Eye (tissue), 1 donor: ENCODE results near the gene ZCCHC4.

ENCODE experiments used
- DNase-seq: peaks from one replicate; pipeline ENCODE4 v3.0.0-alpha.2; 2015

ZCCHC4 gene

DNA sequence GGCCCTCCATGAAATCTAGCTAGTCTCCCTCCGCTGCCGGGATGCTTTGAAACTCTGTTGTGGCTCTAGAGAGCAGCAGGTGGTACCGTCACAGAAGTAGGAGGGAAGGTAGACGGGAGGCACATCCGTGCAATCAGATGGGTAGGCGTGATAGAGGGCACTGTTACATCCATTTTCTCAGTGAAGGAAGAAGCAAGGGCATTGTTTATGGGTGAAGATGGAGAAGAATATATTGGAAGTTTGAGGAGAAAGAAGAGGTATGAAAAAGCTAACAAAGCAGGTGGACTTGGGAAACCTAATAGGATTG, 65.8 kb downstream of the ZCCHC4 start:
- DNase-seq, result no peak

DNA sequence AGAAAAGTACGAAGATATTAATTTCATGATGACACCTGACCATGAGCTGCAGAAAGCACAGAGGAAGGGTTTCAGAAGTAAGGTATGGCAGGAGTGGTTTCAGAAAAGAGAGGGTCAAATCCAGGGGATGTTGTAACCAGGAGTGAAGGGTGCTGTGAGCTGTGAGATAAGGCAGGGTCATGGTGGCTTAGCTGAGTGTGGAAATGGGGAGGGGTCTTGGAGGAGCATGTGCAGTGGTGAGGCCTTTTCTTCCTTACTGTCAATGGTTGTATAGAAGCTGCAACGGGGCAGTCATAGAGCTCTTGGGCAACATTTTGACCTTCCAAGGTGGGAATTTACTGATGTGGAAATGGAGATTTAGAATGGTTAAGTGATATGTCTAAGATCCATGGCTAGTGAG, 67.0 kb downstream of the ZCCHC4 start:
- no peak for DNase-seq

DNA sequence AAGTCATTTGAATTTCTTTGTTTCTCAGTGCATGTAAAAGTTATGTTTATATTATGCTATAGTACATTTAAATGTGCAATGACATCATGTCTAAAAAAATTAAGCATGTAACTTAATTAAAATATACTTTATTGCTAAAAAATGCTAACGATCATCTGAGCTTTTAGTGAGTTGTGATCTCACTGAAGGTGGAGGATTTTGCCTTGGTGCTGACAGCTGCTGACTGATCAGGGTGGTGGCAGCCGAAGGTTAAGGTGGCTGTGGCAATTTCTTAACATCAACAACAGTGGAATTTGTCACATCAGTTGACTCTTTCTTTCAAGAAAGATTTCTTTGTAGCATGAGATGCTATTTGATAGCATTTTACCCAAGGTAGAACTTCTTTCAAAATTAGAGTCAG, 71.1 kb downstream of the ZCCHC4 start:
- no peak for DNase-seq

DNA sequence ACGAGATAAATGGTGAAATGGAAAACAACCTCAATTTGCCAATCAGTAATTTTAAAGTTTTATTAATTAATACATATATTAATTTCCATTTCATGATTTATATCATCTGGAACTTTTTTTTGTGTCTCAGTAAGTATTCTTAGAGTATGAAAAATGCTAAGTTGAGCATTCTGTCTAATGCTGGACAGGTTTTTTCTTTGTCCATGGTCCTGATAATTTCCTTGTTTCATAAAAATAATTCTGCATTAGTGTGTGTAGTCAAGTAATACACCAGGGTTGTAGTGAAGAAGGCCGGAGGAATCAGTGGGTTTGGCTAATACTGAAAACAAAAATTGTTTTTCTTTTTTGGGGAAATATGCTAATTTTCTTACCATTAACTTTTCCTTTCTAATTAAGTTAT, 74.4 kb downstream of the ZCCHC4 start:
- no peak for DNase-seq

DNA sequence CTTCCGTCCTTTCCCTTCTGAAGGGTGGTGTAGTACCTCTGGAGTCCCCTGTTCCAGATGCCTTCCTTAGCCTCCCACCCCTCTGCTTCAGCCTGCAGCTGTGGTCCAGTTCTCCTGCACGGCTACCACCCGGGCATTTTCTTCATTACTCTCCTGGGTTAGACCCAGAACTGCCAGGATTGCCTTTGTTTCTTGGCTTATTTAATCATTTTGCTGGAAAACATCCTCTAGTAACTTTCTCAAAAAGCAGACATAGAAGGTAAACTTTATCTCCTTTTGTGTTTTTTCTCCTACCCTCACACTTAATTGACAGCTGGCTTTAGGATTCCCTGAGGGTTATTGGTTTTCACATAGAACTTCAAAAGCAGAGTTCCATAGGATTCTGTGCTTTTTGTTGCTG, 84.7 kb downstream of the ZCCHC4 start:
- no peak for DNase-seq

DNA sequence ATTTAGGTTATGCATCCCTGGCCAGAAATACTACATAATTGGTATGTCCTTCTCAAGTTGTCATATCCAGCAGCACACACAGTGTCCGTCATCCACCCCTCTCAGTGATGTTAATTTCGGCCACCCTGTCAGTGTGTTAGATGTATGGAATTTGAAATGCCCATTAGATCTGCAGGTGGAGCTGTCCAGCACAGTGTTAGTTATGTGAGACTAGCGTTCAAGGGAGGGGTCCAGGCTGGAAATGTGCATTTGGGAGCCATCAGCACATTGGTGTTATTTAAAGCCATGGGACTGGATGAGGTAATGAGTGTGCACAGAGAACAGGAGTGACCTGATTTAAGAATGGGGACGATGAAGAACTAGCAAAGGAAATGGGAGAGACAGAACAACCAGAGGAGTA, 86.9 kb downstream of the ZCCHC4 start:
- no peak for DNase-seq

DNA sequence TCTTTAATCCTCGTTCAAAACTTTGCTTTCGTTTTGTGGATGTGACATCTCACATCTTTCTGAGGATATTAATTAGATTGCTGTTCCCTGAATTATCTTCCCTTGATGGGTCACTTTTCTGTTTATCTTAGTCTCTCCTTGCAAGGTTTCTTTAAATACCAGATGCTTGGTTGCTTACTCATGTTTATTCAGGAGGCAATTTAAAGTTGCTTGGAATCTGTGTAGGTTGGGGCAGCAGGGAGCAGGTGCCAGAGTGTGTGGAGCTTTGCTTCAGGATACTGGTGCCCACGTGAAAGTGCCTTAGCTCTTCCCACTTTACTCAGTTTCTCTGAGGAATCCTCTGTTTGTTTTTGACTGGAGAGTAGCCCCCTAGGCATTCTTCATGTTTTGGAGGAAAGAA, 88.5 kb downstream of the ZCCHC4 start:
- DNase-seq, result no peak

DNA sequence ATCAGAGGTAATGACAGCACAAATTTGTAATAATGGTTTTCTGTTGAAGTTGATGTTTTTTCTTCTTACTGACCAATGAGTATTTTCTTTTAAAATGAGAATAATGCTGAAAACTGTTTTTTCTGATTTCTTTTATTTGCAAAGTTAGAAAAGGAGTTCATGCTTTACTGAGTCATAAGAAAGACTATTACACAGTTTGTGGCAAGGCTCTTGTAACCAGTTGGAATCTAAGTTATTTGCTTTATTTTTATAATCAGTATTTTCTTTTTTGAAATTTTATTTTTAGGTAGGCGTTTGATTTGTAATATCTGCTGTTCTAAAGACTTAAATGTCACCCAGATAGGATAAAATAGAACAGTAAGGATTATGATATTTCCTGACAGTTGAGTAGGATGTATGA, 89.9 kb downstream of the ZCCHC4 start:
- no peak for DNase-seq

DNA sequence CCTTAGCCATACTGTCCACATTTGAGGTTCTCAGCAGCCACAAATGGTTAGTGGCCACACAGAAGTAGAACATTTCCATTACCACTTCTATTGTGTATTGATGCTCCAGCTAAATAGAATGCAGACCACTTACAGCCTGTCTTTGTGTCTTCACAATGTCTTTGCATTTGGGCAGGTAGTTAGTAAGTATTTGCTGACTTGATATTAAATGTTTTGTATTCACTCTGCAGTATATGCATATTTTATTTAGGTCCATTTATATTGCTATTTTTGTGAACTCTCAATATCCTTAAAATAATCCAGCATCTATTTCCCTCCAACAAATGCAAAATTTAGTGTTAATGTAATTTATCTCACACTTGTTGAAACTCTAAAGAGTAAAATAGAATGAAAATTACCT, 91.1 kb downstream of the ZCCHC4 start:
- DNase-seq, result no peak

DNA sequence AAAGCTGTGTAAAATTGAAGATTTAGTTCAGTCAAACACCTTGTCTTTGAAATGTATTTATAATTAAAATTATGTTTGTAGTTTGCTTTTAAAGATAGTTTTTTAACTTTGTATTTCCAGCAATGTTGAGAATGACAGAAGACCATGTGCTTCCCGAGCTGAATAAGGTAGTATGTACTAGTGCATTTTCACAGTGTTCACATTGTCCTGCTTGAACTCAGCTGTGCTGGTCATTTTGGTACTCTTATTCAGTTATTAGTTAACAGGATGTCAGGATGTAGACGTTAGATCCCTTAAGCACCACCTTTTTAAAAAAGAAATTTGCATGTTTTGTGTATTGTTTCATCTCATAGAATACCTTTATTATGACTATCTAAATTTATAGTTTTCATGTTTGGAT, 92.9 kb downstream of the ZCCHC4 start:
- no peak for DNase-seq

DNA sequence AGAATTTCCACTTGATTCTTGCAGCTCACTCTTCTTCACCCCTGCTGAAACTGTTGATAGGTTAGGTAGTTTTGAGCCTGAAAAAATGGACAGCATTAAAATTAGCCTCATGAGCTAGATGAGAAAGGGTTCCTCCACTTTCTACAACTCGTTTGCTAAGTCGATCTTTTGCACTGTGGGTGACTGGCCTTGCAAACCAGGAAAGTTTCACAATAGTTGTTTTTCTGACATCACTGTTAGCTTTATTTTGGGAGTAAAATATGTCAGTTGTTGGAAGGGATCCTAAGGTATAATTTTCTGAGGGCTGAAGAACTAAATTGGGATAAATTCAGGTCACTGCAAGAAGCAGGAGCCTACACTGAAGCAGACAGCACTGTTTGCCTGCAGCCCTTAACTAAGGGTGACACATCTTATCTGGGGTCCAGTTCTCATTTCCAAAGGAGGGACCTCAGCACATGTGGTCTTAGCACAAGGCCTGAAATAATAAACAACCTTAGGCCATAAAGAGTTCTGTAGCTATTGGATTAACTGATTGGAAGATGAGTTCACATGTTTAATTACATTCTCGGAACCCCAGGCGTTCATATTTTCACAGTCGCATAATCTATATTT, 93.6 kb downstream of the ZCCHC4 start:
- no peak for DNase-seq

DNA sequence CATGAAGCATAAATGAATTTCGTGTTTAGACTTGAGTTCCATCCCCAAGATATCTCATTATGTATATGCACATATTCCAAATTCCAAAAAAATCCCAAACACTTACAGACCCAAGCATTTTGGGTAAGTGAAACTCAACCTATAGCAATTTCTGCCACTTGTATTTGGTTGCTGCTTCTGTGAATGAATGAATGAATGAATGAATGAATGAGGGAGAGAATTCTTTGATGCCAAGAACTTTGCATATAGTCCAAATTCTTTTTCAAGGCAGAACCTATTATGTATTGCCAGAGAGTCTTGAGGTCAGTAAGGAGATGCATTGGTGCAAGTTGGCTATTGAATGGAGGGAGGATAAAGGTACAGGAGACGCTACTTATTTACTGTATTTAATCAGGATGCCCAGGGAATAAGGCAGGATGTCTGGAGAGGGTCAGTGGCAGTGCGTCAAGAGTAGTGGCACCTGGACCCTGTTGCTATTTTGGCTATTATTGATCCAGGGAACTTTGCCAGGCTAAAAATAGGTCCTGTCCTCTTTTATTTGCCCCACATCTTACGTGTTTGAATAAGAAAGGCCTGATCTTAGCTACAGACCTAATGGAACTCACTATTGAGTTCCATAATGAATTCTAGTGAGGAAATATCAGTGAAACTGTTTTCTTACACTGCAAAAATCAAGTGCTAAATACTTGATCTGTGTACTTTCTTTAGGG, 98.4 kb downstream of the ZCCHC4 start:
- no peak for DNase-seq

DNA sequence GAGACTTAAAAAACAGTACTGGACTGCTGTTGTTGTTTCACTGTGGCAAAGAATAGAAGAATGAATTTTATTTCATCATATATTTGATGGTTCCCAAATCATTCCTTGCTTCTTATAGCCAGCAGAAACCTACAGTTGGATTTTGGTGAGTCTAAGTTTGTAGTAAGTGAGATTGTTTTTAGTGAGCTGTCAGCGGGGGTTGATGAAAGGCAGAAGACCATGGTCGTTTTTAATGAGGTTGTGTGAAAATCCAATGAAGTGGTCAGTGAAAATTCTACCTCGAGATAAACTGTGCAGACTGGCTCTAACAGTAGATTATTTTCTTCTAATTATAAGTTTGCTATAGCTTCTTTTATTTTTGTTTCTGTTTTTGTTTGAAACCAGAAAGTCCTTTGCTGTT, 100.7 kb downstream of the ZCCHC4 start:
- DNase-seq, result no peak

DNA sequence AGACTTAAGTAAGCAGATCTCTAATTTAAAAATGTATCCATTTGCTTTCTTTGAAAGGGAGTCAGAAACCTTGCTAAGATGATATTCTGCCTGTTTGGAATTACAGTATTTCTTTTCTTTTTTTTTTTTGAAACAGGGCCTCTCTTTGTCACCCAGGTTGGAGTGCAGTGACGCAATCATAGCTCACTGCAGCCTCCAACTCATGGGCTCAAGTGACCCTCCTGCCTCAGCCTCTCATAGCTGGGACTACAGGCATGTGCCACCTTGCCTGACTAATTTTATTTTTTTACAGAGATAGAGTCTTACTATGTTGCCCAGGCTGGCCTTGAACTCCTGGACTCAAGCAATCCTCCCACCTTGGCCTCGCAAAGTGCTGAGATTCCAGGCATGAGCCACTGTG, 104.4 kb downstream of the ZCCHC4 start:
- DNase-seq, result no peak
